Frontal cortex (tissue), 4 donors: ENCODE data around the gene GAS7. TPM values are rescaled to one million over a fixed set of nuclear protein-coding genes. Genes with fewer than 3 reads are reported as not detected.

ENCODE experiments used
- DNase-seq, 2 donors: peaks; one replicate each; pipeline ENCODE4 v3.0.0; 2012; ENCODE audit warnings: low spot score in 2 of 2
- FAIRE-seq: peaks from 2 replicates; lab custom pipeline; 2012; peaks lifted over from hg19 to GRCh38; lab: Jason Lieb, UNC
- total RNA-seq: library from RNA; depleted of rRNA; stranded (reverse); fragments of >200 nt; gene quantifications from one replicate; pipeline ENCODE4 v1.2.3, GENCODE V29; 2014
- donor health status: control.
- donor health status: control.
- donor health status: control.

The GAS7 gene
- total RNA-seq, 1 donor from 2014 or later, result 67.7 TPM

DNA sequence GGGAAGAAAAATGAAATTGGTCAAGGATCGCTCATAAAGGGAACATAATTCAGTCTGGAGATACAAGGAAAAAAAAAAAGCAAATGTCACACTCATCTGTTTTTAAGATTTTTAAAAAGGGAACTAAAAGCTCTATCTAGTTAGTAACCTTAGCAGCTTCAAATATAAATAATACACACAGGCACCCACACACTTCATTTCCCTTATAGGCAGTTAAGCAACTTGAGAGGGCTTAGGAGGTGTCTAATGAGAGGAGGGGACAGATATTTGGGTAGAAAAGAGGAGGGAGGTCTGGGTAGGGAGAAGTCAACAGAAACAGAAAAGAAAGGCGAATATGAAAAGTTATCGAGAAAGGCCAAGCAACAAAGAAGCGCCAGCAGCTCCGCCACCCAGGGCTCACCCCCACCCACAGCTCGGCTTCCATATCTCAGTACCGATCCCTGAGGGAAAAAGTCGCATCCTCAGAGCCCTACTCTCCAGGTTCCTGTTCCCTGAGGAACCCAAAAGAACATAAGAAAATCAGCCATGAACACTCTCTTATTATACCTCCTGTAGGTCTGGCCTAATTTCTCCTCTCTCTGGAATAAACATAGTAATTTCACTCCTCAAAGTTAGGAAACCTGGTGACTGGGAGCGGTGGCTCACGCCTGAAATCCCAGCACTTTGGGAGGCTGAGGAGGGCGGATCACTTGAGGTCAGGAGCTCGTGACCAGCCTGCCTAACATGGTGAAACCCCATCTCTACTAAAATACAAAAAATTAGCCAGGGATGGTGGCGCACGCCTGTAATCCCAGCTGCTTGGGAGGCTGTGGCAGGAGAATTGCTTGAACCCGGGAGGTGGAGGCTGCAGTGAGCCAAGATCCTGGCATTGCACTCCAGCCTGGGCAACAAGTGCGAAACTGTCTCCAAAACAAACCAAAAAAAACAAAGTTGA is 223.7 kb downstream of the GAS7 start:
- FAIRE-seq (no peak), DNase-seq (no peak)

DNA sequence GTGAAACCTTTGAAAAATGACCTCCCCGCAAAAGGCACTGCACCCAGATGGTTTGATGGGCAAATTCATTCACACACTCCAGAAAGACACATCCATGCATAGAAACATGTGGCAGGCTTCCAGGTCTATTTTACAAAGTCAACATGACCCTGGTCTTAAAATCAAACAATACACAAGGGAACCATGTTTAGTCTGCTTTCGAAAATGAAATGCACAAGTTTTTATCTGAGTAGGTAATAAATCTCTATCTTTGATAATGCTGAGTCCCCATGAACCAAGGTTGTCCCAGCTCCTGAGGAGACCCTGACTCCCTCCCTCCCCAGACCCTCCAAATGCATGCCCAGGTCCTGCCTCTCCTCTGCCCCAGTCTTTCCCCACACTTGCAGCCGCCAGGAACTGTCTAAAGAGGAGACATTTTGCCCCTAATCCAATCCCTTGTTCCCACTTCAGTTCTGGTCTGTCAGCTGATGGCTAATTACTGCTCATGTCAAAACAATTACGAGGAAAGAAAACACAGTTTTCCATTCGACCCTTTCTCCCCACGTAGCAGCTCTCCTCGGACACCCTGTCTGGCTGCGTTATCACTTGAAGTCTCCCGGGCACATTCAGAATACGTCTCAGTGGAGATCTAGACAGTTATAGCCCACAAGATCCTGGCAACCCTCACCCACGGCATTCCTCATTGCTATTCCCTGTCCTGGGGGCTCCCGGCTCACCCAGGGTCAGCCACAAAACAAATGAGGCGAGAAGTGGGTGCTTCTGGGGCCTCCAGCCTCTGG is 224.5 kb downstream of the GAS7 start:
- FAIRE-seq (no peak), DNase-seq (no peak)

DNA sequence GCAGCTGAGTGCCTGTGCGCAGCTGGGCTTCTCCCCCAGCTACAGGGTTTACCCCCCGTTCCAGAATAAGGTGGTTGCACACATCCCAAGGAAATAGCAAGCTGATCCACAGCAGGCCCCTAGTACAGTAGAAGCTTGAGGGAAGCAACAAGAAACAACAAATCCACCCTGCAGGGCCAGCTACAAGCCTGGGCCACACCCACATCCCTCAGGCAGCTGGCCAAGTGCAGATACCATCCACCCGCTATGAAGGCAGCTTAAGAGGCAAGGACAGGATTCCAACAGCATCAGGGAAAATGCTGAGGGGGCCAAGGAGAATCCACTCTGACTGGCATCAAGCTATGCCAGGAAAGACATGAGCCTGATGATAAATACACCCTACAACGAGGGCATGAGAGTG is 226.4 kb downstream of the GAS7 start:
- FAIRE-seq, result no peak
- no peak for DNase-seq

DNA sequence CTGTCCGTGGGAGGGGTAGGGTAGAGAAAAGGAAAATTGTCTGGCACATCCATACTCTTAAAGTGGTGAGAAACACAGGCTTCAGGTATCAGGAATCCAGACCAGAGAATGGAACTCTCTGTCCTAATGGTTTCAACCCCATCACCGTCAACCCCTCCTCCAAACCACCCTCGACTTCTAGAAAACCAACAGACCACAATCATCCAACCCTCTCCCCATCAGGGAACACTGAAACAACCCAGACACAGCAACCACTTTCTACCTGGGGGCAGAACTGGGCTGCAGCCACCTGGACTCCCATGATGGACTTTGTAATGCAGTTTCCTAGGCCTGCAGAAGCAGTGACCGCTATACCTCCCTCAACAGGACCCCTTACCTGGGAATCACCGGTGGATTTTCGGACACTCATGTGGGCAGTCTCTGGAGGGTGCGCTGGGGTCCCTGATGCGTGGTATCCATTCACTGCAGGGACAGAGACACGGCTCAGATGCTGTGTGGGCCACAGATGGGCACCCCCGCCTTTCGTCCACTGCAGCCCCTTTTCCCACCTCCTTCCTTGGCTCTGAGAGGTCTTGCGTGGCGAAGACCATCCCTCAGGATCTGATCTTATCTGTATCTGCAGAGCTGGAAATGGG is 229.0 kb downstream of the GAS7 start:
- FAIRE-seq (no peak), DNase-seq (no peak)

DNA sequence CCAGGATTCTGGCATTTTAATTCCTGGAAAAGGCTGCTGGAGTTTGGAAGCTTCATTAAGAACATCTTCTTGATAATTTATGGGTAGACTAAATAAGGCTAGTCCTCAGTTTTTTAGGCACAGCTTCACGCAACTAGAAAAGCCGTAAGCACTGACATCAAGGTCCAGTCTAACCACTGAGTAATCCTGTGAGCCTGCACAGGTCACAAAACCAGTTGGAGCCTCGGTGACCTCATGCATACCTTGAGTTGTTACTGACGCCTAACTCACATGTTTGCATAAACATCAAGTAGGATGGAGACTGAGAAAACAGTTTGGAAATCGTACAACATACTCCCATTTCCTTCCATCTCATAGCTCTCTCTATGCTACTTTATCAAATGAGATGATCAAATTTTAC is 229.5 kb downstream of the GAS7 start:
- DNase-seq (no peak), FAIRE-seq (no peak)

DNA sequence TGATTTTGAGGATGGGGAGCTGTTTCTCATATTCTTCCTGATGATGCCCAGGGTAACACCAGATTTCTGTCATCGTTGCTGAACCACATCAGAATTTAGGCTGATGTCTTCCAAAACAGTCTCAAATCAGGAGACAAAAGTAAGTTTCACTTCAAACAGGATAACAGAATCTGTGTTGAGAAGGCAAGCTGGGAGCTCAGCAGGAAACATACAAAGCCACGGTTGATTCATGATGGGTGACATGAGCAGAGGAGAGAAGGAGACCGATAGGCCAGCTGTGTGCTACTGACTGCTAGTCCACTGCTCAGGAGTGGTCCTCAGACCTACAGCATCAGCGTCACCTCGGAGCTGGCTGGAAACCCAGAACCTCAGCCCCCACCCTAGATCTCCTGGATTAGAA is 230.4 kb downstream of the GAS7 start:
- FAIRE-seq, result no peak
- DNase-seq, result no peak

DNA sequence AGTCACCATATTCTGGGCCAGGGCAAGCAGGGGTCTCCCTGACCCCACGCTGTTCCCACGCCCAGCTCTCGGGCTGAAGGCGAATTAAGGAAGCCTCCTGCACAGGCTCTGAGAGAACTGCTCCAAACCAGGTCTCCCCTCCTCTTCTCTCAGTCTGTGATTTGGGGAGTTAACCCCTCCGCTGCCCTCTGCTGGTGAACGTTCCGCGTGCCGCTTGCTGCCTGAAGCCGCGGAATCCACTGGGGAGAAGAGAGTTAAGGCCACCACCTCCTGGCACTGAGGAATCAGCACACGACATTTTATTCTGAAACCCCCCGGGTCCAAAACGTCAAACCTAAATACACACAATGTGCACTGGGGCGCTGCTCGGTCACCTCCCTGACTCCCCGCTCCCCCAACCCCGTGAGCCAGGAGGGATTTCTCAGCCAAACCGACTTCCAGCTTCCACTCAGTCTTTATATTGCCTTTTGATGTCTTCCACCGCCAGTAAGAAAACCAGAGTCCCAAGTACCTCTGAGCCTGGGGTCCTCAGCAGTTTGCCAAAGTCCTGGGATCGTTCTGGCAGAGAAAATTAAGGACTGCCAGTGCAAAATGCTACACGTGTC is 238.9 kb downstream of the GAS7 start:
- DNase-seq (peak in 1 of 2 donors; percentile 54), FAIRE-seq (no peak)

DNA sequence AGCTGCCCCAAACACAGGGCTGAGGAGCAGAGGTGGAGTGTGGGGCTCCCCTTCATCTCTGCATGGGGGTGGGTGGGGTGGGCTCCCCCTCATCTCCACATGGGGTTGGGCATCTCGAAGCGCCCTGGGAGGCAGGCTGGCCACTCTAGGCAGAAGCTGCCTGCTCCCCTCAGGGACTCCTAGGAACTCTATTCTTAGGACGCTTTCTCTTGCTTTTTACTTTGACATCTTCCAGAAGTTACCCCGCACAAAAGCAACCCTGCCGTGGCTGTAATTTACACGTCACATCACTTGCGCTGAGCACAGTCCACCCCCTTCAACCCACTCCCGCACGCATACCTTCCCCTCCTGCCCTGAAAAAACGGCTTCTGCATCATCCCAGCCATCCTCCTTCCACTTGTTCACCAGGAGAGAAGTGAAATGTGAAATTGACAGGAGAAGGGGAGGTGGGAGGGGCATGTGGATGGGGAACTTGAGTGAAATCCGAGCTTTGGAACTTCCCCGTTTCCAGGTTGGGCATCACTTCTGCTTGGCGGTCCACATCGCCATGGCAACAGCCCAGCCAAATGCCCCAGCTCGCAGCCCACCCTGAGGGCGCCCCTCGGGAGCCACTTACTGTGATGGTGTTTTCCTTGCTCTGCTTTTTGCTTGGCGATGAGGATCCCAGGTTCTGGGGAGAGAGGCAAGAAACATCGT is 239.7 kb downstream of the GAS7 start:
- no peak for FAIRE-seq
- DNase-seq, result no peak

DNA sequence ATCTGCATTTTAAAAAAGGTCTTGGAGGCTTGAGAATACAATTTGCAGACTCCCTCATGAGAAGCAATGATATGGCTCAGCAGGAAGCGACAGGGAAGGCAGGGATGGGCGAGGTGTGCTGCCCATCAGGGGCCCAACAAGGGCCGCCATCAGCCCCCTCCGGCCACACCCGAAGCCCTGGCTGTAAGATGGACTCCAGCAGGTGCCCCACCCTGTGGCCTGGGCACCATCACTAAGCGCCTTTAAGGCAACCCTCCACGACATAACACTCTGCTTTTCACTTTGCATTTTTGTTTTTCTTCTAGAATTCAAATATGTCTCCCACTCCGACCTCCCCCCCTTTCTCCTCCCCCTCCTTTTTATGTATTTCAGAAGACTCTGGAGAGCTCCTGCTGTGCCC is 241.2 kb downstream of the GAS7 start:
- DNase-seq, result no peak
- FAIRE-seq, result no peak

DNA sequence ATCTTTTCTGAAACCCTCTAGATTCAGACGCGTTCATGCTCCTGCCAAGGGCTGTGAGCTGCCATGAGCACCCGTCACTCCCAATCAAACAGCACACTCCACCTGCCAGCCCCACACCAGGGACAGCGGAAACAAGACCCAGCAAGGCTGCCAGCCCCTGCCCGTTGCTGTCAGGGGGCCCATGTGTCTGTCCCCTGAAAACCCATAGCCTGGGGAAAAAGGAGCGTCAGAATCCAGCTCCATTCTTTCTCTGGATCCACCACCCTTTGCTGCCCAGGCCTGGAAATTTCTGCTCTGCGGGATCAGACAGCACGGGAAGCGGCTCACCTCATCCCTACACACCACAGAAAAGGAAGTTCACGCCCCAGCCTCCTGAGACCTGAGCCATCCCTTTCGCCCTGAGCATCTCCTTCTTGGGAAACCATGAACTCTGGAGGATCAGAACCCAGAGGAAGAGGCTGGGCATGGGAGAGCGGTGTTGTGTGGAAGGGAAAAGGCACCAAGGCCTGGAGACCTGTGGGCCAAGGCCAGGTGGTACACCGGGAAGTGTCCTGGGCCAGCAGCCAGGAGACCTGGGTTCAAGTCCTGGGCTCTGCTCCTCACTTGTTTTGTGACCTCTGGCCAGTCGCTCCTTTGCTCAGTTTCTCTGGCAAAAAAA is 241.8 kb downstream of the GAS7 start:
- DNase-seq, result no peak

DNA sequence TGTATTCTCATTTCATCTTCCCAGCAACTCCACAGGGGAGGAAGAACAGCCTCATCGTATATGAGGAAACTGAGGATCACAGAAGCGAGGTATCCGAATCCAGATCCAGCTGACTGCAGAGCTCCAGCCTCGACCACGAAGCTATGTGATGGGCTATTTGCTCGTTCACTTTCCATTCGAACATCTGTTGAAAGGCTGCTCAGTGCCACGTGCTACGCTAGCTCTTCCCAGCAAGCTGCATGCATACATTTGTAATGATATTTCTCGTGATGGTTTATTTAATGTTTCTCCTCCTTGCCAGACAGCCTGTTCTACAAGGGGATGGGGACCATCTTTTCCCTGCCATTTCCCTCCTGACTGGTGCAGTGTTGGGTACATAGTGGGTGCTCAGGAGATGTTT is 244.9 kb downstream of the GAS7 start:
- DNase-seq (no peak), FAIRE-seq (no peak)

More for the DNA sequence above, 241.8 kb downstream of the GAS7 start:
- no peak for FAIRE-seq

DNA sequence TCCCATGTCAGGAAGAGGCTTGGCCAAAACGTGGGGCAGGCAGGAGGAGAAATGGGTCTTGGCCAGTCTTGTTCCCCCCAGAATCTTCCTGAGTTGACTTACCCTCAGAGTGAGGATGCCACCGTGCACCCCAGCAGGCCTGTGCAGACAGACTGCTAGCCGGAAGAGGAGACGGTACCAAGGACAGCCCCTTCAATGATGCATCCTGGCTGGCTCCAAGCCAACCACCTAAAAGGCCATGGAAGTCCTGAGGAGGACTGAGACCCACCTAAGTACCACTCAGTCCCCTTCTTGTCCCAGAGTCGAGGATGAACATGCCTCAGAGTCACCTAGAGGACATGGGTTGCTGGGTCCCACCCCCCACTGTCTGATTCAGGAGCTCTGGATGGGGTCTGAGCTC is 246.6 kb downstream of the GAS7 start:
- DNase-seq (no peak), FAIRE-seq (no peak)

DNA sequence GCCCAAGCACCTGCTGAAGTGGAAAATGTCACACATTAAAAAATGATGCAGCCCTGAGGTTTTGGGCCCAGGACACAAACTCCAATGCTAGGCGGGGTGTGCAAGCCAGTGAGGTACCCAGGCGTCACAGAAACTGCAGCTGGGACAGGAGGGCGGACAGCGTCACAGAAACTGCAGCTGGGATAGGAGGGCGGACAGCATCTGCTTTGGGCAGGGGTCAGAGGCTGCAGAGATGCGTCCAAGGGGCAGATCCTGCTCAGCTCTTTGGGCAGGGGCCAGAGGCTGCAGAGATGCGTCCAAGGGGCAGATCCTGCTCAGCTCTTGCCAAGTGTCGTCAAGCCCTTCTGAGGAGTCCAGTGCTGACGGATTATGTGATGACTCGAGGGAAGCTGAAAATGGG is 249.5 kb downstream of the GAS7 start:
- FAIRE-seq (no peak), DNase-seq (no peak)

DNA sequence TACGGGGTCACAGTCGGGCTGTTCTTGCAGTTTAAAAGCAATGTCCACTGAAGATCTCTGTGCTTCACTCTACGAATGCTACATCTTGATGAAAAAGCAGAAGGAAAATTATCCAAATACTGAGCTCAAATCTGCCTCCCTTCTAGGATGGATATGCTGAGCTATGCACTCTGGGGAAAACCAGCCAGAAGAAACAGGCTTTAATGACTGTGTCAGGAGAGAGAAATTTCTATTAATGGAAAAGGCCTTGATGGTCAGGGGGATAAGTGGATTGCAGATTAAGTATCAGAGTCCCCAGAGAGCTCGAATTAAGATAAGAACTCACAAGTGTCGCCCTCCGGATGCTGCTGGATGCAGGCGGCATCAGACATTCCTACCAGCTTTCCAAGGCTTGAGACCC is 253.7 kb downstream of the GAS7 start:
- DNase-seq (no peak), FAIRE-seq (no peak)

DNA sequence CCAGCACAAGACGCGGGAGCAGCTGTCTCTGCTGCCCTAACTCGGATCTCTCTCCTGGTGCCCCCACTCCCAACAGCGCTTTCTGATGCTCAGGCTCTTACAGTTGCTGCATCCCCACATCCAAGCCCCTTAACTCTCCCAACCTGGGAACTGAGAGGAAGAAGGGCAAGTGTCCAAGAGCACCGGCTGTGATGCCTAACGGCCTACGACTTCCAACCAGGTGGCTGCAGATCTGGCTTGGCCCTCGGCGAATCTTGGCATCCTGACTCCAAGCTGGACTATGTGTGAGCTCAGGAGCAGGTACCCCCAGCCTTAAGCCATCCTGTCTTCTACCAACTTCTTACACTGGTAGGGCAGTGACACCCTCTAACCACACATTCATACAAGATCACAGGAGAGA is 255.1 kb downstream of the GAS7 start:
- DNase-seq, result no peak
- FAIRE-seq, result no peak

DNA sequence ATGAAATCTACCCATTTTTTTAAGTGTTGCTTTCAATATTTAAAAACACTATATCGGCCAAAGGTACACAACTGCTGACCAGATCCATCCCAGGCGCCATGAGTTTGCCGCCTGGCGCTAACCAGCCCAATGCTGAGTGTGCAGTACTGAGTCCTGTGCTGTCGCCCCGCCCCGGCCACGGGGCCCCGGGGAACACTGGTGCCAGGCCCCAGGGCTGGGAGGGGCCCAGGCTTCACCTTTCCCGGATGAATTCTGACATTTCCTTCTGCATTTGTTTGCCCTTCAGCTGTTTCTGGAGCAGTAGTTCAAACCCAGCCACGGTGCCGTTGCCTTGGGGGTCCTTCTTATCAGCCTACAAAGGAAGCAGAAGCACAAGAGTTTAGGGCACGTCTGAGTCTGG is 255.5 kb downstream of the GAS7 start:
- no peak for DNase-seq
- no peak for FAIRE-seq

DNA sequence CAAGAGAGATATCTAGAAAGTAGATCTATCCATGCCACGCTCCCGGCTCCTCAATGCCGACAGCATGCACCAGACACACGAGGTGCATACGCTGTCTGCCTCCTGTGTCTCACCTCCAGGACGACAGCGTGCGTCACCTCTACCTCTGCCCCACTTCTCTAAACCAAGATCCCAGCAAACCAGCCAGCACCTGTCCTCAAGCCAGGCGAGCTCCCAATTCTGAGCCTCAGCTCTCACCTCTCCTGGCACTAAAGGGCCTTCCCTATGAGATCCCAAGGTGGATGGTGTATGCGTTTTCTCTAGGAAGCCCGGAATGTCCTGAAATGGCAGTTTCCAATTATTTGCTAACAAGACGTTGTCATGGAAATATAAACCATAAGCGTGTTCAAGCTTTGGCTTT is 257.1 kb downstream of the GAS7 start:
- FAIRE-seq, result no peak
- no peak for DNase-seq

DNA sequence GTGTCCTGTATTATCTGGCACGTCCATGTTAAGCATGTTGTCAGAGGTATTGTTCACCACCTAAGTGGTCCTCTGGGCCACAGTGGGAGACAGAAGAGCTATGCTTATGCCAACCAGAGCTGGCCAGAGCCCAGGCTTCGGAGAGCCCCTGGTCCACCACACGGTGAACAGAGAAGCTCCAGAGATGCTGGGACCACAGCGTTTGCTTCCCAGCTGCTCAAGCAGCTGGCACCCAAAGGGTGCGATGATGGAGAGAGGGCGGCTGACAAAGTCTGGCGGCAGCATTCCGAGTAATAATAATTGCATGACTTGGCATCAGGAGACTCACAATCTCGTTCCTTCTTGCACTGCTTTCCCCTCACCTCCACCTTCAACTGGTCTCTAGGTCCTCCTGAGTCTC is 257.6 kb downstream of the GAS7 start:
- FAIRE-seq (no peak), DNase-seq (no peak)

DNA sequence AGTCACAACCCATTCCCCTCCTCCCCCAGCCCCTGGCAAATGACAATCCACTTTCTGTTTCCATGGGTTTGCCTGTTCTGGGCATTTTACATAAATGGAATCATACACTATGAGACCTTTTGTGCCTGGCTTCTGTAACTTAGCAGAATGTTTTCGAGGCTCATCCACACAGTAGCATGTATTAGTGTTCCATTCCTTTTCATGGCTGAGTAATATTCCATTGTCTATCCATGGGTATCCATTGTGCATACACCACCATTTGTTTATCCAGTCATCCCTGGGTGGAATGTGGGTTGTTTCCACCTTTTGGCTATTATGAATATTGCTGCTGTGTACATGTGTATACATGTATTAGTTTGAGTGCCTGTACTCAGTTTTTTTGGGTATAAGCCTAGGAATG is 259.6 kb downstream of the GAS7 start:
- FAIRE-seq (no peak), DNase-seq (no peak)
